ENCODE measurements around the gene UNC5C. TPM values are rescaled to one million over a fixed set of nuclear protein-coding genes. Genes with fewer than 3 reads are reported as not detected.

UNC5C gene
- polyA plus RNA-seq, 1 of the 3 experiments (the other 2 are of a cell fraction) = 3.3 TPM

DNA sequence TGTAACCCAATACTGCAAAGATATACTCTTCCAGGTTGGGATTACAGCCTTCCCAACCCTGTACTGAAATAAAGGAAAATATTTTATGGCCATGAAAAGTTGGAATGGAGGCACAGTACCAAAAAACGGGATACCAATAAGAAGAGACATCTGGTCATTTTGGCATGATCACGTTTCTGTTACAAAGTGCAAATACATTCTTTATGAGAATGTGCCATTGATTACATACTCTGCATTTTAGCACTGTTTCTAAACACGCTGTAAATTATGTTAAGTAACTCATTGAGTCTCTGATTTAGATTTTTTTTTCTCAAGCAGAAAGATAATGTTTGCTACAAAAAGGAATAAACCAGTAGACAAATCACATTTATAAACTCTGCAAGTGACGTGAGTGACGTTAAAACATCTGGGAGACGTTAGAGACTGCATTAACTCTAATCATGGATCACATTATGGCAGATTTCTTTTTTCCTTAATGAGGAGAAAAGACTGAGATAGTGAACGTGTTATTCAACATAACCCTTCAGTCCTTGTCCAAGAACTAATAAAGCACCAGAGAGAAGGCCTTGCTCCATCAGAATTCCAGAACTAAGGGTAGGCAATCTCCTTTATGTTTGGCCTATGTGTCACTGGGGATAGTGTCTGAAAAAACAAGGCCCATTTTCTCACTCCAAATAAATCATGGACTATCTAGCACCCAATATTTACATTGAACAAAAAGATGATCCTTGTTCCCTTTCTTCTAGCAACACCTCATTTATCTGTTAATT lies 31.0 kb downstream of the UNC5C start:
- Histone ChIP-seq H3K9me3 (no peaks in the 10 kb centered on the region), H3K4me3 (ENCODE audit: low read depth in 2 of 2, low read length in 1 of 2) (no peak overlapping the region), H3K27ac (ENCODE audit: low read depth in 2 of 2, low read length in 1 of 2) (peak overlapping the region; percentile 80 to 100; a peak in 3 of 4 replicates), H4K20me1 (ENCODE audit: insufficient read depth) (no peaks in the 10 kb centered on the region), H3K4me2 (no peak overlapping the region), H3K9ac (no peak overlapping the region), H3K9me2 (no peaks in the 10 kb centered on the region), H2AFZ (ENCODE audit: low read depth) (peak overlapping the region; percentile 96; the same call in 1 of the 2 replicates), H3K79me2 (ENCODE audit: insufficient read depth) (no peaks in the 10 kb centered on the region), H3K4me1 (ENCODE audit: control insufficient read depth in 1 of 2, insufficient read depth in 2 of 2, low read depth in 1 of 2, low read length in 1 of 2) (peaks cover 0 to 51% of the 10 kb centered on the region in 2 experiments; a peak in 2 of 4 replicates), H3F3A (replicated peaks; ENCODE audit: insufficient read depth) (peaks cover 28% of the 10 kb centered on the region), H3K36me3 (replicated peaks in 1 of 2; ENCODE audit: control insufficient read depth in 1 of 2, insufficient read depth in 2 of 2, low read length in 1 of 2) (peaks cover 0 to 3% of the 10 kb centered on the region in 2 experiments), H3K27me3 (ENCODE audit: insufficient read depth) (no peaks in the 10 kb centered on the region)
- 45% methylated on average over 7 of the region's 7 CpGs for WGBS (ENCODE audit: low lambda C conversion rate)
- TF ChIP-seq, protein P1, sequence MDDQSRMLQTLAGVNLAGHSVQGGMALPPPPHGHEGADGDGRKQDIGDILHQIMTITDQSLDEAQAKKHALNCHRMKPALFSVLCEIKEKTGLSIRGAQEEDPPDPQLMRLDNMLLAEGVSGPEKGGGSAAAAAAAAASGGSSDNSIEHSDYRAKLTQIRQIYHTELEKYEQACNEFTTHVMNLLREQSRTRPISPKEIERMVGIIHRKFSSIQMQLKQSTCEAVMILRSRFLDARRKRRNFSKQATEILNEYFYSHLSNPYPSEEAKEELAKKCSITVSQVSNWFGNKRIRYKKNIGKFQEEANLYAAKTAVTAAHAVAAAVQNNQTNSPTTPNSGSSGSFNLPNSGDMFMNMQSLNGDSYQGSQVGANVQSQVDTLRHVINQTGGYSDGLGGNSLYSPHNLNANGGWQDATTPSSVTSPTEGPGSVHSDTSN (IDR thresholded peaks at IDR 0.05) = no peak
- TF ChIP-seq GATA2 (CRISPR knock-in tag; IDR thresholded peaks at IDR 0.05) (peak; percentile 64), CHD2 (IDR thresholded peaks at IDR 0.05; ENCODE audit: low read length, partially characterized antibody) (peak; percentile 45), EP300 (IDR thresholded peaks at IDR 0.05; ENCODE audit: borderline replicate concordance in 1 of 2, low read depth in 1 of 2, low read length in 1 of 2) (peak in 1 of 2 experiments; percentile 89; a peak in 2 of 4 replicates), IRF3 (IDR thresholded peaks at IDR 0.05; ENCODE audit: low read depth, low read length) (no peak), RAD21 (IDR thresholded peaks at IDR 0.05; ENCODE audit: low read length) (0 out of 2 replicates have a peak, but pooled peaks have one; percentile 11), TAF1 (IDR thresholded peaks at IDR 0.05; ENCODE audit: borderline replicate concordance, low read depth, low read length) (no peak), MXI1 (IDR thresholded peaks at IDR 0.05; ENCODE audit: low read depth, low read length) (peak; percentile 30; the same call in 1 of the 2 replicates)
- TF ChIP-seq, protein P2, sequence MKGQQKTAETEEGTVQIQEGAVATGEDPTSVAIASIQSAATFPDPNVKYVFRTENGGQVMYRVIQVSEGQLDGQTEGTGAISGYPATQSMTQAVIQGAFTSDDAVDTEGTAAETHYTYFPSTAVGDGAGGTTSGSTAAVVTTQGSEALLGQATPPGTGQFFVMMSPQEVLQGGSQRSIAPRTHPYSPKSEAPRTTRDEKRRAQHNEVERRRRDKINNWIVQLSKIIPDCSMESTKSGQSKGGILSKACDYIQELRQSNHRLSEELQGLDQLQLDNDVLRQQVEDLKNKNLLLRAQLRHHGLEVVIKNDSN (IDR thresholded peaks at IDR 0.05; ENCODE audit: borderline replicate concordance, low read depth) = no peak
- CTCF ChIA-PET = interaction anchor here (2.6 to 12.4 kb wide), 2 partner anchors 13 to 28 kb away, joined by 7 to 114 read pairs; partner anchors contain the start of gene UNC5C
- POLR2A ChIA-PET = no interaction called here
- peak; percentile 15 for DNase-seq

GRCh38 chr4:95516528-95517017 lies 32.2 kb downstream of the UNC5C start:
- H3K9me3 ChIP-seq = no peaks in the 10 kb centered on the region
- peak; percentile 60 for DNase-seq
- CTCF ChIA-PET = interaction anchor here (1.1 kb wide), 1 partner anchor 28 kb away, joined by 4 read pairs; no protein-coding TSS in a partner anchor
- peaks cover 28% of the 10 kb centered on the region for H3F3A ChIP-seq (replicated peaks; ENCODE audit: insufficient read depth)
- no peaks in the 10 kb centered on the region for H4K20me1 ChIP-seq (ENCODE audit: insufficient read depth)
- no peaks in the 10 kb centered on the region for H3K9me2 ChIP-seq
- H2AFZ ChIP-seq (ENCODE audit: low read depth) = peak overlapping the region; percentile 96
- peaks cover 0 to 60% of the 10 kb centered on the region in 2 experiments; a peak in 2 of 4 replicates for H3K4me1 ChIP-seq (ENCODE audit: control insufficient read depth in 1 of 2, insufficient read depth in 2 of 2, low read depth in 1 of 2, low read length in 1 of 2)
- no peaks in the 10 kb centered on the region for H3K27me3 ChIP-seq (ENCODE audit: insufficient read depth)
- H3K4me2 ChIP-seq = peak overlapping the region; percentile 74
- peak overlapping the region; percentile 80 to 100 for H3K27ac ChIP-seq (ENCODE audit: low read depth in 2 of 2, low read length in 1 of 2)
- peak overlapping the region; percentile 28 to 33; a peak in 3 of 4 replicates for H3K4me3 ChIP-seq (ENCODE audit: low read depth in 2 of 2, low read length in 1 of 2)
- 4% methylated on average over 10 of the region's 10 CpGs for WGBS (ENCODE audit: low lambda C conversion rate)
- H3K79me2 ChIP-seq (ENCODE audit: insufficient read depth) = no peaks in the 10 kb centered on the region
- peak overlapping the region; percentile 44 for H3K9ac ChIP-seq
- POLR2A ChIA-PET = interaction anchor here (0.9 to 1.2 kb wide), 7 partner anchors 12 to 35 kb away, joined by 3 to 11 read pairs (median 5); partner anchors contain the start of gene UNC5C
- no peaks in the 10 kb centered on the region for H3K36me3 ChIP-seq (replicated peaks in 1 of 2; ENCODE audit: control insufficient read depth in 1 of 2, insufficient read depth in 2 of 2, low read length in 1 of 2)
- TF ChIP-seq RXRA (IDR thresholded peaks at IDR 0.05; ENCODE audit: borderline replicate concordance, low read depth) = no peak
- TF ChIP-seq CHD2 (IDR thresholded peaks at IDR 0.05; ENCODE audit: low read length, partially characterized antibody) = peak; percentile 63
- peak; percentile 35; the same call in 1 of the 2 replicates for TF ChIP-seq RFX5 (IDR thresholded peaks at IDR 0.05; ENCODE audit: low read length)
- TF ChIP-seq TCF12 (IDR thresholded peaks at IDR 0.05) = peak; percentile 86
- TF ChIP-seq, protein P3, sequence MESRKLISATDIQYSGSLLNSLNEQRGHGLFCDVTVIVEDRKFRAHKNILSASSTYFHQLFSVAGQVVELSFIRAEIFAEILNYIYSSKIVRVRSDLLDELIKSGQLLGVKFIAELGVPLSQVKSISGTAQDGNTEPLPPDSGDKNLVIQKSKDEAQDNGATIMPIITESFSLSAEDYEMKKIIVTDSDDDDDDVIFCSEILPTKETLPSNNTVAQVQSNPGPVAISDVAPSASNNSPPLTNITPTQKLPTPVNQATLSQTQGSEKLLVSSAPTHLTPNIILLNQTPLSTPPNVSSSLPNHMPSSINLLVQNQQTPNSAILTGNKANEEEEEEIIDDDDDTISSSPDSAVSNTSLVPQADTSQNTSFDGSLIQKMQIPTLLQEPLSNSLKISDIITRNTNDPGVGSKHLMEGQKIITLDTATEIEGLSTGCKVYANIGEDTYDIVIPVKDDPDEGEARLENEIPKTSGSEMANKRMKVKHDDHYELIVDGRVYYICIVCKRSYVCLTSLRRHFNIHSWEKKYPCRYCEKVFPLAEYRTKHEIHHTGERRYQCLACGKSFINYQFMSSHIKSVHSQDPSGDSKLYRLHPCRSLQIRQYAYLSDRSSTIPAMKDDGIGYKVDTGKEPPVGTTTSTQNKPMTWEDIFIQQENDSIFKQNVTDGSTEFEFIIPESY (IDR thresholded peaks at IDR 0.05; ENCODE audit: borderline replicate concordance, low read depth) = no peak
- TF ChIP-seq SIN3A (IDR thresholded peaks at IDR 0.05; ENCODE audit: borderline replicate concordance, low read depth, low read length) = 0 out of 2 replicates have a peak, but pooled peaks have one; percentile 30
- TF ChIP-seq MEF2A (IDR thresholded peaks at IDR 0.05; ENCODE audit: borderline replicate concordance, low read depth) = no peak
